Cardiac muscle cell (in vitro differentiated cells and primary cell): ENCODE data around the gene SLC7A6. TPM values are rescaled to one million over a fixed set of nuclear protein-coding genes. Genes with fewer than 3 reads are reported as not detected.

Source experiments
- DNase-seq, 2 donors: peaks; one replicate each; pipeline versions ENCODE4 v3.0.0 to v3.0.0-alpha.2; 2010 to 2017; ENCODE audit warnings: low read depth in 1 of 2, low spot score in 1 of 2
- H3K27ac ChIP-seq: fragments of 200-600 bp; sonication (generic); 2 replicates; pipeline ENCODE4 v1.5.1; 2016
- H3K27me3 ChIP-seq: fragments of 200-600 bp; sonication (generic); 2 replicates; pipeline ENCODE4 v1.6.0; 2016; ENCODE audit warnings: control low read depth
- H3K36me3 ChIP-seq: fragments of 200-600 bp; sonication (generic); 2 replicates; pipeline ENCODE4 v1.5.1; 2016; ENCODE audit warnings: control low read depth
- H3K4me1 ChIP-seq: fragments of 200-600 bp; sonication (generic); 2 replicates; pipeline ENCODE4 v1.8.1; 2017; ENCODE audit warnings: low read depth, mild to moderate bottlenecking, mixed run types
- H3K4me3 ChIP-seq: fragments of 200-600 bp; sonication (generic); 2 replicates; pipeline ENCODE4 v1.5.1; 2016; ENCODE audit warnings: mild to moderate bottlenecking
- H3K9me3 ChIP-seq: fragments of 200-600 bp; sonication (generic); 2 replicates; pipeline ENCODE4 v1.5.1; 2017; ENCODE audit warnings: low read depth, mild to moderate bottlenecking, control low read depth
- CTCF ChIP-seq: IDR thresholded peaks from 2 replicates; pipeline ENCODE4 v1.5.1; 2012; ENCODE audit warnings: low read depth, mild to moderate bottlenecking, low read length
- polyA plus RNA-seq: library from polyadenylated mRNA; unstranded; fragments of >200 nt; fragmentation: Nextera tagmentation; extraction: Ambion mirVana; gene quantifications from 2 replicates; pipeline ENCODE4 v1.2.1, GENCODE V29; 2016
- total RNA-seq: library from RNA; depleted of rRNA; stranded (reverse); fragments of >200 nt; gene quantifications from 2 replicates; pipeline ENCODE4 v1.2.3, GENCODE V29; 2016

The SLC7A6 gene
- total and polyA plus RNA-seq, 2 experiments from 2014 or later = 14.3 to 17.1 TPM

GRCh38 chr16:68345351-68345810, 81.1 kb downstream of the SLC7A6 start:
- Histone ChIP-seq H3K27me3 (no peaks in the 10 kb centered on the region), H3K4me1 (no peaks in the 10 kb centered on the region), H3K27ac (no peak overlapping the region), H3K9me3 (no peaks in the 10 kb centered on the region), H3K4me3 (no peak overlapping the region), H3K36me3 (peaks cover 29% of the 10 kb centered on the region)
- DNase-seq = no peak
- no peak for TF ChIP-seq CTCF

GRCh38 chr16:68345958-68346635, 81.8 kb downstream of the SLC7A6 start:
- no peaks in the 10 kb centered on the region for H3K4me1 ChIP-seq
- peaks cover 25% of the 10 kb centered on the region for H3K36me3 ChIP-seq
- DNase-seq = no peak
- no peak overlapping the region for H3K4me3 ChIP-seq
- H3K27ac ChIP-seq = no peak overlapping the region
- H3K9me3 ChIP-seq = no peaks in the 10 kb centered on the region
- no peaks in the 10 kb centered on the region for H3K27me3 ChIP-seq
- no peak for TF ChIP-seq CTCF

GRCh38 chr16:68346892-68347480, 82.7 kb downstream of the SLC7A6 start:
- Histone ChIP-seq H3K27ac (no peak overlapping the region), H3K4me3 (no peak overlapping the region), H3K36me3 (peaks cover 24% of the 10 kb centered on the region), H3K4me1 (no peaks in the 10 kb centered on the region), H3K27me3 (no peaks in the 10 kb centered on the region), H3K9me3 (no peaks in the 10 kb centered on the region)
- no peak for DNase-seq
- no peak for TF ChIP-seq CTCF

- no peak for DNase-seq
- no peak for TF ChIP-seq CTCF
- Histone ChIP-seq H3K9me3 (no peaks in the 10 kb centered on the region), H3K36me3 (peaks cover 19% of the 10 kb centered on the region), H3K4me1 (no peaks in the 10 kb centered on the region), H3K27ac (no peak overlapping the region), H3K4me3 (no peak overlapping the region), H3K27me3 (no peaks in the 10 kb centered on the region)
These were observed 83.3 kb downstream of the SLC7A6 start for GRCh38 chr16:68347605-68348004.

- peaks cover 19% of the 10 kb centered on the region for H3K36me3 ChIP-seq
- no peaks in the 10 kb centered on the region for H3K4me1 ChIP-seq
- H3K9me3 ChIP-seq = no peaks in the 10 kb centered on the region
- H3K27me3 ChIP-seq = no peaks in the 10 kb centered on the region
- H3K4me3 ChIP-seq = no peak overlapping the region
- no peak for DNase-seq
- no peak for TF ChIP-seq CTCF
- H3K27ac ChIP-seq = no peak overlapping the region
These were observed 84.5 kb downstream of the SLC7A6 start for GRCh38 chr16:68348639-68349445.
